Left ventricle myocardium inferior (tissue), 1 donor: ENCODE data around the gene SDK1. TPM values are rescaled to one million over a fixed set of nuclear protein-coding genes. Genes with fewer than 3 reads are reported as not detected.

ENCODE experiments used
- DNase-seq: peaks from one replicate; pipeline ENCODE4 v3.0.0-alpha.2; 2020
- H3K27ac ChIP-seq: fragments of 200-600 bp; replicated peaks from 2 replicates; pipeline ENCODE4 v1.8.0; 2021
- H3K27me3 ChIP-seq: fragments of 200-600 bp; 2 replicates; pipeline ENCODE4 v1.8.0; 2021; ENCODE audit warnings: low read depth
- H3K36me3 ChIP-seq: fragments of 200-600 bp; 2 replicates; pipeline ENCODE4 v1.8.0; 2021
- H3K4me1 ChIP-seq: fragments of 200-600 bp; 2 replicates; pipeline ENCODE4 v1.8.0; 2021
- H3K4me3 ChIP-seq: fragments of 200-600 bp; 2 replicates; pipeline ENCODE4 v1.8.0; 2021; ENCODE audit warnings: mild to moderate bottlenecking, moderate library complexity
- H3K9me3 ChIP-seq: fragments of 200-600 bp; replicated peaks from 2 replicates; pipeline ENCODE4 v1.8.0; 2021
- intact Hi-C: fragments of 100-400 bp; cut with micrococcal nuclease; formaldehyde crosslinking; loops from one replicate; pipeline ENCODE4 v1.11.0; 2022
- total RNA-seq: library from RNA; stranded (reverse); fragmentation: NEBNext Ultra II Directional; extraction: Animal tissue kit (Norgen Biotek cat#: 25700); gene quantifications from one replicate; pipeline ENCODE4 v1.2.1, GENCODE V29; 2021
- TF ChIP-seq, protein P1 (sequence below): fragments of 200-600 bp; IDR thresholded peaks from 2 replicates; pipeline ENCODE4 v1.8.0; 2021; ENCODE audit warnings: antibody characterized with exemption, mild to moderate bottlenecking, borderline replicate concordance
- donor health status: DM: no; HTN: yes; CAD: no; lungs with severe emphysema.

The SDK1 gene
- total RNA-seq, 1 donor from 2014 or later = 1.3 TPM

DNA sequence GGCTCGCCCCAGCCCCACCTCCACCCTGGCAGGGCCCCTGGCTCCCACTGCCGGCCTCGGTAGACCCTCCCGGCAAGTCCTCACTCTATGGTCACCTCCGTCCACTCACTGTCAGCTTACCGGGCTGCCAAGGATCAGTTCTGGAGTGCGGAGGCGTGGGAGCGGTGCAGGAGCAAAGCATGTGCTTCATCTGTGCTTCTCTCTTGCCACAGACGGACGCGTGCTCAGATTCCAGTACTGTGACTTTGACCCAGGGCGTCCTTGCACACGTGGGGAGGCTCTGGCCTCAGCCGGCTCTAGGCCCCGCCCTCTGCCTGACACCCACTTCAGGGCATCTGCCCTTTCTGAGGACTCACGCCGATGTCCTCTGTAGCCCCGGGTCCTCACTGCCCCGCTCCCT, 833.6 kb downstream of the SDK1 start:
- Histone ChIP-seq H3K36me3 (no peaks in the 10 kb centered on the region), H3K4me3 (no peak overlapping the region), H3K9me3 (no peaks in the 10 kb centered on the region), H3K27ac (no peak overlapping the region), H3K27me3 (no peaks in the 10 kb centered on the region), H3K4me1 (no peaks in the 10 kb centered on the region)
- TF ChIP-seq, protein P1, sequence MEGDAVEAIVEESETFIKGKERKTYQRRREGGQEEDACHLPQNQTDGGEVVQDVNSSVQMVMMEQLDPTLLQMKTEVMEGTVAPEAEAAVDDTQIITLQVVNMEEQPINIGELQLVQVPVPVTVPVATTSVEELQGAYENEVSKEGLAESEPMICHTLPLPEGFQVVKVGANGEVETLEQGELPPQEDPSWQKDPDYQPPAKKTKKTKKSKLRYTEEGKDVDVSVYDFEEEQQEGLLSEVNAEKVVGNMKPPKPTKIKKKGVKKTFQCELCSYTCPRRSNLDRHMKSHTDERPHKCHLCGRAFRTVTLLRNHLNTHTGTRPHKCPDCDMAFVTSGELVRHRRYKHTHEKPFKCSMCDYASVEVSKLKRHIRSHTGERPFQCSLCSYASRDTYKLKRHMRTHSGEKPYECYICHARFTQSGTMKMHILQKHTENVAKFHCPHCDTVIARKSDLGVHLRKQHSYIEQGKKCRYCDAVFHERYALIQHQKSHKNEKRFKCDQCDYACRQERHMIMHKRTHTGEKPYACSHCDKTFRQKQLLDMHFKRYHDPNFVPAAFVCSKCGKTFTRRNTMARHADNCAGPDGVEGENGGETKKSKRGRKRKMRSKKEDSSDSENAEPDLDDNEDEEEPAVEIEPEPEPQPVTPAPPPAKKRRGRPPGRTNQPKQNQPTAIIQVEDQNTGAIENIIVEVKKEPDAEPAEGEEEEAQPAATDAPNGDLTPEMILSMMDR = no peak
- DNase-seq = no peak
- intact Hi-C loops = no loop called here

DNA sequence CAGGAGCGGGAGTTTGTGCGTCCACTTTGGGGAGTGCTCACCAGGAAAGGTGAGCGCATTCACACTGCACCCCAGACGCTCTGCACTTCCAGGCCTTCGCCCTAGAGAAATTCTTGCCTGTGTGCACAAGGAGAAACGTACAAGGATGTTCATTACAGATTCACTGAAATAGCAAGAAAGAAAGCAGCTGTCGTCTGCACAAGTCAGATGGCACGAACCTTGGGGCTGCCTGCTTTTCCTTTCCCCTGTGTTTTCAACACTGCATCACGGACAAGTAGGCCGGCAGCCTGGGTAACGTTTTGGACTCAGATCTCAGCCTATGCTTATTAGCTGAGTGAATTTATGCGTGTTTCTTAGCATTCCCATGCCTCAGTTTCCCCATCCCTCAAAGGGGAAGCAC, 834.2 kb downstream of the SDK1 start:
- TF ChIP-seq, protein P1 = no peak
- H3K4me1 ChIP-seq = no peaks in the 10 kb centered on the region
- H3K9me3 ChIP-seq = no peaks in the 10 kb centered on the region
- H3K27ac ChIP-seq = no peak overlapping the region
- H3K27me3 ChIP-seq = no peaks in the 10 kb centered on the region
- no peak overlapping the region for H3K4me3 ChIP-seq
- H3K36me3 ChIP-seq = no peaks in the 10 kb centered on the region
- no peak for DNase-seq
- intact Hi-C loops = no loop called here

DNA sequence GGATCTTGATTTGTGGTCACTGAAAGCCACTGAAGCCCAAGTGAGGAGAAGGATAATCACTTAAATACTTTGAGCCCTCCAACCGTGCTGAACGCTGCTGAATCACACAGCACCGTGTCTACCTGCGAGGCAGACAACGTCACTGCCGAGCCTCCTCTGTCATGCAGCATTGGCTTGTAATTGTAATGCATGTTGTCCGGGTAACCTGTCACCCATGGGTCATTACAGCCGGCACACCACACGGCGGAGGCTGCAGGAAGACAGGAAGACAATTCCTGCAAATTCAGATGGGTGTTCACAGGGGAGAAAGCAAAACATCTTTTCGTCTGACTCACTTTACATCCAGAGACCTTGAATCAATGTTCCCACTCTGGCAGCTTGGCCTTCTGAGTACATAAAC, 835.0 kb downstream of the SDK1 start:
- no peaks in the 10 kb centered on the region for H3K36me3 ChIP-seq
- H3K27ac ChIP-seq = no peak overlapping the region
- H3K4me1 ChIP-seq = no peaks in the 10 kb centered on the region
- intact Hi-C loops = no loop called here
- no peaks in the 10 kb centered on the region for H3K9me3 ChIP-seq
- TF ChIP-seq, protein P1 = no peak
- no peak overlapping the region for H3K4me3 ChIP-seq
- DNase-seq = no peak
- H3K27me3 ChIP-seq = no peaks in the 10 kb centered on the region

DNA sequence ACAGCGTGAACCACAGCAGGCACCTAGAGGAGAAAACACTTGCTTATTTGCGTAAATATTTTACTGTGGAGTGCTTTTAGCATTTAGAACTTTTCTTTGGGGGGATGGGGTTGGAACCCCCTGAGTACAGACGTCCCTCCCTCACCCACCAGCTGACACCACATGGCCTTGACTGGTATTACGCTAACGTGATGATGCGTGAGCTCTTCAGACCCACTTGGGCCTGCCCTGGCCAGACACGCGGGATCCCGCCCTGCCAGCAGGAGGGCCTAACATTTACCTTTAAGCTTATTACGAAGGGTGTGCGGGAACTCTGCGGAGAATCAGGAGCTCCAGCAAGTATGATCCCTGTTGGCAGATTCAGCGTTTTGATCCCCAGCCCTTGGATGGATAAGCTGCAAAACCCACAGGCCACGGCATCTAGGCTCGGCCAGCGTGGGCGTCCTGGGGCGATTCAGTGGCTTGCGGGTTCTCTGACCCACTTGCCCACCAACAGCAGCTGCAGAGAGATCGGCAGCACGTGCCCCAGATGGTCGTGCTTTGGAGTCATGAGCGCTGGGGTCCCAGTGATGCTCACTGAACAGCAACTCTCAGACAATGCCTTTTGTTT, 835.6 kb downstream of the SDK1 start:
- Histone ChIP-seq H3K4me3 (no peak overlapping the region), H3K36me3 (no peaks in the 10 kb centered on the region), H3K9me3 (no peaks in the 10 kb centered on the region), H3K27me3 (peaks cover 1% of the 10 kb centered on the region), H3K27ac (no peak overlapping the region), H3K4me1 (no peaks in the 10 kb centered on the region)
- TF ChIP-seq, protein P1 = no peak
- intact Hi-C loops = no loop called here
- no peak for DNase-seq

DNA sequence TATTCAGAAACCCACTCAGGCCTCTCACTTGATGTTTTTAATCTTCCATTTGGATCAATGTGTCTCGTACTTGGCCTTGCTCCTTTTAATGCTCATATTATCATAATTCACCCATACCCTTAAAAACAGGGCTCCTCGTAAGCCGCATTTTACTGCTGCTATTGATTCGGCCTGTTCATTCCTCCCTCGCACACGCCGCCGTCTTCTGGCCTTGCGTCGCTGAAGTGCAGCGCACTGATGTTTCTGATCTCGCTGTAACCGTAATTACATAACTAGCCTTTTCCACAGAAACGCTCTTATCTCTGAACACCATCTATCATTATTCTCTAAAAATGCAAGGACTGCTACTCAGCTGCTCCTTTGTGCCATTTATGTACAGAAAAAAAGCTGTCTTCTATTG, 836.5 kb downstream of the SDK1 start:
- H3K27me3 ChIP-seq = peaks cover 9% of the 10 kb centered on the region
- H3K36me3 ChIP-seq = no peaks in the 10 kb centered on the region
- TF ChIP-seq, protein P1 = no peak
- DNase-seq = no peak
- H3K9me3 ChIP-seq = no peaks in the 10 kb centered on the region
- H3K4me1 ChIP-seq = no peaks in the 10 kb centered on the region
- no peak overlapping the region for H3K4me3 ChIP-seq
- intact Hi-C loops = no loop called here
- H3K27ac ChIP-seq = no peak overlapping the region
